SU-DHL-6 (cell line): ENCODE measurements around the gene NOS3.

Experiments
- H2AFZ ChIP-seq: fragments of 200-600 bp; sonication (generic); 2 replicates; pipeline ENCODE4 v1.6.1; 2014; ENCODE audit warnings: low read depth, mild to moderate bottlenecking, moderate library complexity, mixed read lengths, antibody characterized with exemption, low read length; ENCODE audit not compliant: severe bottlenecking
- H3F3A ChIP-seq: fragments of 200-600 bp; shearing (Covaris generic); 2 replicates; pipeline ENCODE4 v1.6.0; 2016; ENCODE audit warnings: antibody characterized with exemption, mild to moderate bottlenecking; ENCODE audit not compliant: insufficient read depth
- H3K27ac ChIP-seq: fragments of 200-600 bp; sonication (generic); 2 replicates; pipeline ENCODE4 v1.5.1; 2016; ENCODE audit warnings: low read depth, mild to moderate bottlenecking, low read length, moderate library complexity, mixed read lengths
- H3K27me3 ChIP-seq: fragments of 200-600 bp; sonication (generic), shearing (Covaris generic); 2 replicates; pipeline ENCODE4 v1.6.0; 2014; ENCODE audit warnings: mild to moderate bottlenecking, low read length
- H3K36me3 ChIP-seq: fragments of 200-600 bp; sonication (generic); 2 replicates; pipeline ENCODE4 v1.6.1; 2014; ENCODE audit warnings: mild to moderate bottlenecking, low read length, mixed read lengths
- H3K4me2 ChIP-seq: fragments of 300-600, 200-600 bp; shearing (Covaris generic), sonication (generic); 2 replicates; pipeline ENCODE4 v1.6.0; 2014; ENCODE audit warnings: low read length, low read depth, mild to moderate bottlenecking; ENCODE audit not compliant: poor library complexity, severe bottlenecking
- H3K4me3 ChIP-seq: fragments of 200-600 bp; sonication (generic); 2 replicates; pipeline ENCODE4 v1.5.1; 2014; ENCODE audit warnings: antibody characterized with exemption, low read length, mild to moderate bottlenecking, mixed read lengths; ENCODE audit not compliant: insufficient read depth, poor library complexity, severe bottlenecking
- H3K79me2 ChIP-seq: fragments of 200-600 bp; sonication (generic); 2 replicates; pipeline ENCODE4 v1.6.1; 2014; ENCODE audit warnings: mild to moderate bottlenecking, low read length, moderate library complexity; ENCODE audit not compliant: insufficient read depth
- H3K9ac ChIP-seq: fragments of 200-600 bp; sonication (generic); 2 replicates; pipeline ENCODE4 v1.7.0; 2014; ENCODE audit warnings: mild to moderate bottlenecking, low read length
- H3K9me2 ChIP-seq: fragments of 200-600 bp; sonication (generic); replicated peaks from 2 replicates; pipeline ENCODE4 v1.6.1; 2014; ENCODE audit warnings: low read length; ENCODE audit not compliant: insufficient read depth
- H3K9me3 ChIP-seq: fragments of 200-600 bp; sonication (generic); 2 replicates; pipeline ENCODE4 v1.6.1; 2014; ENCODE audit warnings: low read length, mixed read lengths; ENCODE audit not compliant: insufficient read depth
- H4K20me1 ChIP-seq: fragments of 200-600 bp; sonication (generic); 2 replicates; pipeline ENCODE4 v1.6.1; 2014; ENCODE audit warnings: low read depth, mild to moderate bottlenecking, antibody characterized with exemption, low read length, moderate library complexity, mixed read lengths
- CTCF ChIP-seq: fragments of 200-600 bp; sonication (generic); IDR thresholded peaks from one replicate; pipeline ENCODE4 v1.5.1; 2017; ENCODE audit warnings: antibody characterized with exemption, mild to moderate bottlenecking, low read length, moderate library complexity; ENCODE audit not compliant: insufficient read depth, poor library complexity, severe bottlenecking
- EZH2phosphoT487 ChIP-seq: fragments of 200-600 bp; sonication (generic), shearing (Covaris generic); conservative IDR thresholded peaks from 2 replicates; pipeline ENCODE4 v1.6.1; 2018; ENCODE audit warnings: mild to moderate bottlenecking, antibody characterized with exemption, low read length, moderate library complexity, mixed read lengths

The NOS3 gene

GRCh38 chr7:151058781-151059366 lies 68.1 kb downstream of the NOS3 start:
- H3K9me3 ChIP-seq = no peaks in the 10 kb centered on the region
- peaks cover 8% of the 10 kb centered on the region for H3F3A ChIP-seq
- H4K20me1 ChIP-seq = no peaks in the 10 kb centered on the region
- H3K27ac ChIP-seq = peak overlapping the region; percentile 82
- H3K9me2 ChIP-seq = no peaks in the 10 kb centered on the region
- peak overlapping the region; percentile 86 for H3K4me3 ChIP-seq
- H3K4me2 ChIP-seq = peak overlapping the region; percentile 84
- no peaks in the 10 kb centered on the region for H3K36me3 ChIP-seq
- H3K27me3 ChIP-seq = no peaks in the 10 kb centered on the region
- peak overlapping the region; percentile 77 for H3K9ac ChIP-seq
- H3K79me2 ChIP-seq = peaks cover 27% of the 10 kb centered on the region
- peak overlapping the region; percentile 35 for H2AFZ ChIP-seq
- TF ChIP-seq CTCF = no peak
- TF ChIP-seq EZH2phosphoT487 = no peak

DNA sequence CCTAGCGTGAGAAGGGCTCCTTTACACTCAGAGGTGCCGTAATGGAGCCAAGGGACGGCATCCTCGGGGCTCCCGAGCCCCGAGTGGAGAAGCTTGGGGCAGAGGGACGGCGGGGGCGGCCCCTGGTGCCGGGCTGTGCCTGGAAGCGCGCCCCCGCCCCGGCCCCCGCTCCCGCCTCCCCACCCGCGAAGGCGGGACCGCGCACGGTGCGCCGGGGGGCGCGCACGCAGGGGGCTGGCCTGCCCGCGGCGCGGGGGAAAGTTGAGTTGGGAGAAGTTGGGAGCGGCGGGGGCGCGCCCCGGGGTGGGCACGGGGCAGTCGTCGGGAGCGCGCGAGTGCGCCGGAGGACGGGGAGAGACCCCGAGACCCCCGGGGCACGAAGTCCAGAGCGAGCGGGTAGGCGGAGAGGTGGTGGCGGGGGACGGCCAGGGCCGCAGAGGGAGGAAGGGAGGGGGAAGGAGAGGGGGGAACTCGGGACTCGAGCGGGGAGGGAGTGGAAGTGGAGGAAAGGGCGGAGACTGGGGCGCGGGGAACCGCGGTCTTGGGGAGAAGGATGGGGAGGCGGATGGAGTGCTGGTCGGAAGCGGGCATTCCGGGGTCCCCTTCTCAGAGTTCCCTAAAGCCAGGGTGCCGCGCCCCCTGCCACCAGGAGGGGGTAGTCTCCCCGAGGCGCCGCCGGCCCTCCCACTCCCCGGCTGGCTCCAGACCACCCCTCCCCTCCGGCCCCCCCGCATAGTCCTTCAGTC lies 68.7 kb downstream of the NOS3 start, which contains the start of gene SLC4A2:
Gene SLC4A2, plus strand, starts transcription at position 223 of the 746 bp plus-strand sequence. CDS start 2,399 bp downstream, outside the sequence.
- Histone ChIP-seq H3K9me2 (no peaks in the 10 kb centered on the region), H4K20me1 (no peaks in the 10 kb centered on the region), H3K27me3 (no peaks in the 10 kb centered on the region), H2AFZ (peak within 1 kb of the TSS; percentile 86), H3K4me3 (peak within 1 kb of the TSS; percentile 86), H3K79me2 (peaks cover 27% of the 10 kb centered on the region), H3K4me2 (peak within 1 kb of the TSS; percentile 84), H3K9me3 (no peaks in the 10 kb centered on the region), H3F3A (peaks cover 8% of the 10 kb centered on the region), H3K36me3 (no peaks in the 10 kb centered on the region), H3K9ac (peak within 1 kb of the TSS; percentile 77), H3K27ac (peak within 1 kb of the TSS; percentile 82)
- TF ChIP-seq CTCF (peak; percentile 31), EZH2phosphoT487 (no peak)

- H3K4me2 ChIP-seq = peak overlapping the region; percentile 84
- H3K9me3 ChIP-seq = no peaks in the 10 kb centered on the region
- no peaks in the 10 kb centered on the region for H4K20me1 ChIP-seq
- peaks cover 27% of the 10 kb centered on the region for H3K79me2 ChIP-seq
- TF ChIP-seq EZH2phosphoT487 (no peak), CTCF (no peak)
- H3F3A ChIP-seq = peaks cover 8% of the 10 kb centered on the region
- H3K27me3 ChIP-seq = no peaks in the 10 kb centered on the region
- H3K9me2 ChIP-seq = no peaks in the 10 kb centered on the region
- peak overlapping the region; percentile 86 for H2AFZ ChIP-seq
- peak overlapping the region; percentile 86 for H3K4me3 ChIP-seq
- peak overlapping the region; percentile 77 for H3K9ac ChIP-seq
- H3K36me3 ChIP-seq = no peaks in the 10 kb centered on the region
- peak overlapping the region; percentile 82 for H3K27ac ChIP-seq
Observed at GRCh38 chr7:151060113-151060415, 69.2 kb downstream of the NOS3 start.
